OCI-LY3 (cell line): Measurements from ENCODE around the gene SOX15.

ENCODE experiments used
- H2AFZ ChIP-seq: fragments of 200-600, 300-600 bp; shearing (Covaris generic); 2 replicates; pipeline ENCODE4 v1.6.0; 2014; ENCODE audit warnings: antibody characterized with exemption, low read depth, low read length
- H3K27ac ChIP-seq: fragments of 200-600, 300-600 bp; sonication (generic); 2 replicates; pipeline ENCODE4 v1.5.1; 2014; ENCODE audit warnings: mild to moderate bottlenecking, low read length, moderate library complexity, mixed read lengths
- H3K27me3 ChIP-seq: fragments of 200-600, 300-600 bp; sonication (generic); 2 replicates; pipeline ENCODE4 v1.6.1; 2014; ENCODE audit warnings: low read depth, low read length, mixed read lengths
- H3K36me3 ChIP-seq: fragments of 200-600, 300-600 bp; sonication (generic); replicated peaks from 2 replicates; pipeline ENCODE3; 2014; ENCODE audit warnings: low read depth, low read length, mixed read lengths
- H3K4me1 ChIP-seq: fragments of 300-600, 200-600 bp; sonication (generic); 2 replicates; pipeline ENCODE4 v1.6.1; 2014; ENCODE audit warnings: low read length, mixed read lengths
- H3K4me2 ChIP-seq: fragments of 200-600, 300-600 bp; sonication (generic); 2 replicates; pipeline ENCODE4 v1.6.1; 2014; ENCODE audit warnings: low read length, mixed read lengths
- H3K4me3 ChIP-seq: fragments of 300-600, 200-600 bp; sonication (generic); 2 replicates; pipeline ENCODE4 v1.5.1; 2014; ENCODE audit warnings: antibody characterized with exemption, mild to moderate bottlenecking, low read length, moderate library complexity
- H3K79me2 ChIP-seq: fragments of 300-600, 200-600 bp; shearing (Covaris generic); 2 replicates; pipeline ENCODE4 v1.6.1; 2014; ENCODE audit warnings: mild to moderate bottlenecking, low read length, mixed read lengths
- H3K9ac ChIP-seq: fragments of 300-600, 200-600 bp; shearing (Covaris generic); 2 replicates; pipeline ENCODE4 v1.6.0; 2014; ENCODE audit warnings: mild to moderate bottlenecking, low read length, moderate library complexity
- H3K9me3 ChIP-seq: fragments of 200-600, 300-600 bp; shearing (Covaris generic); 2 replicates; pipeline ENCODE4 v1.6.1; 2014; ENCODE audit warnings: low read length, mixed read lengths; ENCODE audit not compliant: insufficient read depth
- H4K20me1 ChIP-seq: fragments of 200-600, 300-600 bp; sonication (generic); 2 replicates; pipeline ENCODE4 v1.6.1; 2016; ENCODE audit warnings: low read length, mixed read lengths; ENCODE audit not compliant: insufficient read depth
- CTCF ChIP-seq: fragments of 200-600, 300-600 bp; sonication (generic); IDR thresholded peaks from 2 replicates; pipeline ENCODE4 v1.5.1; 2014; ENCODE audit warnings: antibody characterized with exemption, low read length, low read depth
- EZH2phosphoT487 ChIP-seq: fragments of 200-600 bp; shearing (Covaris generic); IDR thresholded peaks from 2 replicates; pipeline ENCODE4 v1.6.1; 2018; ENCODE audit warnings: antibody characterized with exemption, mixed run types, low read depth

Gene SOX15

GRCh38 chr17:7560172-7561027 lies 29.5 kb downstream of the SOX15 start:
- peaks cover 8% of the 10 kb centered on the region for H3K36me3 ChIP-seq
- H3K4me2 ChIP-seq = peak overlapping the region; percentile 100
- H4K20me1 ChIP-seq = no peaks in the 10 kb centered on the region
- TF ChIP-seq EZH2phosphoT487 (no peak), CTCF (peak; percentile 33)
- H3K27ac ChIP-seq = peak overlapping the region; percentile 31
- H3K27me3 ChIP-seq = no peaks in the 10 kb centered on the region
- no peak overlapping the region for H2AFZ ChIP-seq
- peak overlapping the region; percentile 90 for H3K4me3 ChIP-seq
- H3K4me1 ChIP-seq = peaks cover 42% of the 10 kb centered on the region
- no peaks in the 10 kb centered on the region for H3K9me3 ChIP-seq
- H3K79me2 ChIP-seq = peaks cover 42% of the 10 kb centered on the region
- peak overlapping the region; percentile 55 for H3K9ac ChIP-seq

- TF ChIP-seq EZH2phosphoT487 = no peak
- TF ChIP-seq CTCF = no peak
- Histone ChIP-seq H3K4me2 (peak overlapping the region; percentile 100), H3K9ac (peak overlapping the region; percentile 98), H3K4me3 (peak overlapping the region; percentile 93), H3K4me1 (peaks cover 42% of the 10 kb centered on the region), H2AFZ (no peak overlapping the region), H3K27ac (peak overlapping the region; percentile 82), H3K36me3 (peaks cover 4% of the 10 kb centered on the region), H3K27me3 (no peaks in the 10 kb centered on the region), H3K79me2 (peaks cover 33% of the 10 kb centered on the region), H3K9me3 (no peaks in the 10 kb centered on the region), H4K20me1 (no peaks in the 10 kb centered on the region)
These were observed 30.3 kb downstream of the SOX15 start for GRCh38 chr17:7559320-7560171.

GRCh38 chr17:7558544-7559319 lies 31.2 kb downstream of the SOX15 start, which contains the start of gene TNFSF13:
TSS of gene TNFSF13 (plus strand) at chr17:7558750. CDS start at chr17:7559040, 290 bp downstream.
- Histone ChIP-seq H4K20me1 (no peaks in the 10 kb centered on the region), H3K4me1 (peaks cover 45% of the 10 kb centered on the region), H3K9ac (peak within 1 kb of the TSS; percentile 98), H2AFZ (no peak within 1 kb of the TSS; the same call in 1 of the 2 replicates), H3K9me3 (no peaks in the 10 kb centered on the region), H3K27me3 (no peaks in the 10 kb centered on the region), H3K4me2 (peak within 1 kb of the TSS; percentile 100), H3K4me3 (peak within 1 kb of the TSS; percentile 93), H3K36me3 (no peaks in the 10 kb centered on the region), H3K27ac (peak within 1 kb of the TSS; percentile 82), H3K79me2 (peaks cover 25% of the 10 kb centered on the region)
- TF ChIP-seq CTCF = no peak
- TF ChIP-seq EZH2phosphoT487 = no peak
